ENCODE data around the gene HMGN4.
"Not testable (repeated sequence)": the region's sequence is repeated elsewhere in the genome, so short reads cannot be mapped to it uniquely, and the experiment has no call there.

The HMGN4 gene

DNA sequence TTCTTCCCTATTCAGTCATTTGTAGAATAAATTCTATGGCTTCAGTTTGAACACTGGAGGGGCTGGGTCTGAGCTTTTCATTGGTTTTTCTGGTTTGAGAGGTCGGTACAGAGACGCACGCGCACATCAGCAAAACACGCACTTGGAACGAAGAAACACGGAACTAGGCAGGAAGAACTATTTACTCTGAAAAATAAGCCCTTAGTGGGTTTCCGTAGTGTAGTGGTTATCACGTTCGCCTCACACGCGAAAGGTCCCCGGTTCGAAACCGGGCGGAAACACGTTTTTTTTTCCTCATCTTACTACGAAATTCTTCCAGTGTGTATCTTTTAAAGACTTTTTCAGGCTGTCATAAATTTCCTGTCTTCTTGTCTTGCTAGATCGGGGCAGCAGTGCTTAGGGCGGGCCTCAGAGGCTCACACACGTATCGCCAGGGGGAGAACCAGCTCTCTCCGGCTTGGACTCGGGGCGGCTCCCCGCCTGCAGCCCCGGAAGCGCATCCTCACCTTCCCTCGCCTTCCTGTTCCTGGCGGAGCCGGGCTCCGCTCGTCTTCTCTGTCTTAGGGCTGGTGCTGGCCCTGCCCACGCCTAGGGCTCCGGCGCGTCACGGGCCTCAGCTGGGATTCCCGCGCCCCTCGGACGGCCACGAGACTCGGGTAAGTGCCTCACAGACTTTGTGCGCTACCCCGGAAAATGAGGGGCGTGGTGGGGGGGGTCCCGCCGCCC lies at the start of gene HMGN4:
Gene HMGN4 (plus strand): TSS at position 521 of the 726 bp plus-strand sequence. CDS start 6,841 bp downstream, outside the sequence.
- peaks cover 51% of the 10 kb centered on the region for H3K4me1 Mint-ChIP-seq (ENCODE audit: low read depth)
- no peaks in the 10 kb centered on the region for H3K9me3 Mint-ChIP-seq
- H3K27me3 Mint-ChIP-seq (ENCODE audit: low read depth): peaks cover 6% of the 10 kb centered on the region
- peak within 1 kb of the TSS; percentile 88 for H3K4me3 Mint-ChIP-seq
- peaks cover 29% of the 10 kb centered on the region for H3K36me3 Mint-ChIP-seq (ENCODE audit: low read depth)
- H3K27ac Mint-ChIP-seq: peak within 1 kb of the TSS; percentile 98

DNA sequence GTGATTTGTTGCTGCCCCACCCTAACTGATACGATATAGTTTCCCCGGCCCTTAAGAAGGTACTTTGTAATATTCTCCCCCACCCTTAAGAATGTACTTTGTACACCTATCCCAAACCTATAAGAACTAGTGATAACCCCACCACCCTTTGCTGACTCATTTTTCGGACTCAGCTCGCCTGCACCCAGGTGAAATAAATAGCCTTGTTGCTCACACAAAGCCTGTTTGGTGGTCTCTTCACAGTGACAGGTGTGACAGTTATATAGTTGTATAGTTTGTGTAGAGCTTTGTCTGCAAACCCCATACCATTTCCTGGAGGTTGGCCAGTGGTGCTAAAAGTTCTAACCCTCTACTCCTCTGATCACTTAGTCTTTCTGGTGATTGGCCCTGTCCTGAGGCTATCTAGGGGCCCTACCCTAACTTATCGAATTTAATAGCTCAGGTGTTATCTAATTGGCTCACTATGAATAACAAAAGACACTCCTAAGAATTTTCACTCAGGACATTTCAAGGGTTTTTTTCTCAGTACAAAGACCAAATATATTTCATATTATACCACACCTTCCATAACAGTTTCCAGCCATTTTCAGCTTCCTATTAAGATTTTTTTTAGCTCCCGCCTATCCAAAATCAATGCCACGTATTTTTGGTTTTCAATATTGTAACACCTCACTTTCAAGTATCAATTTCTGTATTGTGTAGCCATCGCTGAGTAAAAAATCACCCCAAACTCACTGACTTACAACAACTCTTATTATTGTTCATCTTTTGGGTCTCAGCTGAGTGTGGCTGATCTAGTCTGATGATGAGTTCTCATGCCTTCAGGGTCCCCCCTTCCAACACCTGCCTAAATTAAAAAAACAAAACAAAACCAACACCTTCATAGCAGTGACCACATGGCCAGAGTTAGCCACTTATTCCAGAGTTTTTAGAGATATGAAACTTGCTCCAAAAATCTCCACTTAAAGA lies 47.9 kb upstream of the HMGN4 start:
- no peaks in the 10 kb centered on the region for H3K27me3 Mint-ChIP-seq (ENCODE audit: low read depth)
- H3K9me3 Mint-ChIP-seq: peaks cover 11% of the 10 kb centered on the region
- no peak overlapping the region for H3K27ac Mint-ChIP-seq
- H3K4me1 Mint-ChIP-seq (ENCODE audit: low read depth): peaks cover 21% of the 10 kb centered on the region
- no peak overlapping the region for H3K4me3 Mint-ChIP-seq
- no peaks in the 10 kb centered on the region for H3K36me3 Mint-ChIP-seq (ENCODE audit: low read depth)

DNA sequence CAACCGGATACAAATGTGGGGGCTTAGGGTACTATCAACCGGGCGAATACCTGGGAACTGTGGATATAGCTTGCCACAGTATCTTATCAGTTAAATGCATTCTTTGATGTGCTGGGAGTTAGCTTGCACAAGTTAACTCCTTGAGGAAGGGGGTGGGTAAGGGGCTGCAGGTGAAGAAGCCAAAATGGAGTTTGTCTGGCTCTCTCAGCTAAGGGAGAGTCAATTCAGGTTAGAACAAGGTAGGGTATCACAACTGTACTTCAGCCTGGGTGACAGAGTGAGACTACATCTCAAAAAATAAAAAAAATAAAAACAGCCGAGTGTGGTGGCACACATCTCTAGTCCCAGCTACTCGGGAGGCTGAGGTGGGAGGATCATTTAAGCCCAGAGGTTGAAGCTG lies 46.6 kb upstream of the HMGN4 start:
- H3K4me3 Mint-ChIP-seq: no peak overlapping the region
- peaks cover 21% of the 10 kb centered on the region for H3K4me1 Mint-ChIP-seq (ENCODE audit: low read depth)
- no peaks in the 10 kb centered on the region for H3K27me3 Mint-ChIP-seq (ENCODE audit: low read depth)
- no peaks in the 10 kb centered on the region for H3K36me3 Mint-ChIP-seq (ENCODE audit: low read depth)
- no peak overlapping the region for H3K27ac Mint-ChIP-seq
- peaks cover 11% of the 10 kb centered on the region for H3K9me3 Mint-ChIP-seq

DNA sequence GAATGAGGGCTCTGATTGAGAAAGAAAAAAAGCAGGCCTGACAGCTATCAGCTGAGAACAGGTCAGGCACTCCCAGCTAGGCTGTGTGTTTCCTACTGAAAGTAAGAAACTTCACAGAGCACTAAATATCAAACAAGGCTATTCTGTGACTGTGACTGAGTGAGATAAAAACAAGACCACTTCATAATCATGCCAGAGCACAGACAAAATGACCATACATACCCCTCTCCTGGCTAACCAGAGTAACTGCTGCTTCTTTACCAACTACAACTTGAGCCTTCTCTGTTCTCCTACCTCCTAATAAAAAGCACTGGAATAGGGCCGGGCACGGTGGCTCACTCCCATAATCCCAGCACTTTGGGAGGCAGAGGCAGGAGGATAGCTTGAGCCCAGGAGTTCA lies 44.9 kb upstream of the HMGN4 start:
- H3K27me3 Mint-ChIP-seq (ENCODE audit: low read depth): no peaks in the 10 kb centered on the region
- H3K36me3 Mint-ChIP-seq (ENCODE audit: low read depth): no peaks in the 10 kb centered on the region
- no peak overlapping the region for H3K27ac Mint-ChIP-seq
- H3K9me3 Mint-ChIP-seq: no peaks in the 10 kb centered on the region
- H3K4me3 Mint-ChIP-seq: no peak overlapping the region
- peaks cover 26% of the 10 kb centered on the region for H3K4me1 Mint-ChIP-seq (ENCODE audit: low read depth)

DNA sequence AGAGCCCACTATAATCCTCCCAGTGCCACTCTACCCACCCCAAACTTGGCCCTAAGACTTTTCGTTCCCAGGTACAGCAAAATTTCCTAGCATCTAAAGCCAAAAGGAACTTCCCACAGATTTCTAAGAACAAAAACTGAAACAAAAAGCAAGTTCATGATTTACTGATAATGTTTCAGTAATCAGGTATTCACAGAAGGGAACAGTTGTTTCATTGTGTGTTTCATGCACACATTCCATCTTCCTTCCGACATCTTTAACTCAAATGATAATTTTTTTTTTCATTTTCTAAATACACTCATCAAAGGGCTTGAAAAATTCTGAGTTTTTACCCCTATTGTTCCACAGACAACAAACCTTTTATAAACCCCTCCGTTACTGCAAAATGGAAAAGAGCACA lies 44.0 kb upstream of the HMGN4 start:
- no peaks in the 10 kb centered on the region for H3K36me3 Mint-ChIP-seq (ENCODE audit: low read depth)
- peak overlapping the region; percentile 45 for H3K4me3 Mint-ChIP-seq
- H3K27ac Mint-ChIP-seq: peak overlapping the region; percentile 62
- no peaks in the 10 kb centered on the region for H3K27me3 Mint-ChIP-seq (ENCODE audit: low read depth)
- H3K9me3 Mint-ChIP-seq: no peaks in the 10 kb centered on the region
- peaks cover 26% of the 10 kb centered on the region for H3K4me1 Mint-ChIP-seq (ENCODE audit: low read depth)

DNA sequence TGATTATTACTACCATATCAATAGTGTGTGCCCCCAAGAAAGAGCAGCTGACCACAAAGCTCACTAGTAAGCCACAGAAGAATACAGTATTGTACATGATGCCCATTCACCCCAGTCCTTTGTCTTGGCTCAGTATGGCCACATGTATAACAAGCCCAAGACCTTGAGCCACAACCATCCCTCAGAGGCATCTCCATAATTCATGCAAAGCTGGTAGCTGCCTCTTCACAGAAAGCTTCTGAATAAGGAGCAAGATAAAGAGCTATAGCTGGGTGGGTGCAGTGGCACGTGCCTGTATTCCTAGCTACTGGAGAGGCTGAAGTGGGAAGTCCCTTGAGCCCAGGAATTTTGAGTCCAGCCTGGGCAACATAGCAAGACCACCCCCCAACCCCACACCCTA lies 42.9 kb upstream of the HMGN4 start:
- H3K4me3 Mint-ChIP-seq: no peak overlapping the region
- H3K36me3 Mint-ChIP-seq (ENCODE audit: low read depth): peaks cover 3% of the 10 kb centered on the region

DNA sequence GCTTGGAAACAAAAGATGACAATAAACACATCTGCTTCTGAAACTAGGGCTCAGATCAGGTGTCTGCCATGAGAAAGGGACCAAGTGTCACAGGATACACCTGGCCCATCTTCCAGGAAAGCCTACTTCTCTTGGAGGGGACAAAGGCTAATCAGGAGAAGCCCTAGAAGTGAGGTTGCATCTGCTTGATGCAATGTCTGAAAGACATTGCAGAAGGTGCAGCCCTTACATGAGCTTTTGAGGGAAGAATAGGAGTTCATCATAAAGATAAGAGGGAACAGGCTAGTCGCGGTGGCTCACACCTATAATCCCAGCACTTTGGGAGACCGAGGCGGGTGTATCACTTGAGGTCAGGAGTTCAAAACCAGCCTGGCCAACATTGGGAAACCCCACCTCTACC lies 40.6 kb upstream of the HMGN4 start:
- Mint-ChIP-seq H3K9me3 (no peaks in the 10 kb centered on the region), H3K4me3 (no peak overlapping the region), H3K27ac (no peak overlapping the region), H3K4me1 (ENCODE audit: low read depth) (peaks cover 41% of the 10 kb centered on the region), H3K36me3 (ENCODE audit: low read depth) (peaks cover 4% of the 10 kb centered on the region), H3K27me3 (ENCODE audit: low read depth) (peaks cover 28% of the 10 kb centered on the region)

More for the DNA sequence above, 42.9 kb upstream of the HMGN4 start:
- Mint-ChIP-seq H3K27me3 (ENCODE audit: low read depth) (peaks cover 7% of the 10 kb centered on the region), H3K27ac (no peak overlapping the region), H3K4me1 (ENCODE audit: low read depth) (peaks cover 32% of the 10 kb centered on the region), H3K9me3 (no peaks in the 10 kb centered on the region)

DNA sequence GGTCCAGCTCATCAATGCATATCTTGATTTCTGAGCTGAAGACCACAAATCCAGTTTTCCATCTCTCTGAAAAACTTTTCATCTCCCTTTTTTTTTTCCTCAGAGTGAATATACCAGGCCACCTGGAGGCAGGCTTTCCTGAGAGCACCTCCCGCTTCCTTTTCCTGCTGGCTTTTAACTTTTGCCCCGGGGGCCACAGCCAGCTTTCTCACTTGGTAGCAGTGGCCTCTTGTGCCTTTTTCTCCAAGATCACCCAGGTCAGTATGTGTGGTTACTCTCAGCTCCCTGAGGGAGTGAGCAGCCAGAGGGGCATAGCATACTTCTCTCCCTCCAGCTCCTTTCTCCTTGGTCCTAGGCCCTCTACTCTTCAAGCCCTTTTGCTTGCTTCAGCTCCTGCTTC lies 38.1 kb upstream of the HMGN4 start, which contains the start of gene BTN1A1:
Gene BTN1A1 (plus strand): TSS at position 202 of the 400 bp plus-strand sequence. CDS start 984 bp downstream, outside the sequence.
- peaks cover 50% of the 10 kb centered on the region for H3K27me3 Mint-ChIP-seq (ENCODE audit: low read depth)
- no peaks in the 10 kb centered on the region for H3K9me3 Mint-ChIP-seq
- H3K4me3 Mint-ChIP-seq: peak within 1 kb of the TSS; percentile 20
- H3K36me3 Mint-ChIP-seq (ENCODE audit: low read depth): peaks cover 4% of the 10 kb centered on the region
- peaks cover 23% of the 10 kb centered on the region for H3K4me1 Mint-ChIP-seq (ENCODE audit: low read depth)
- H3K27ac Mint-ChIP-seq: no peak within 1 kb of the TSS

DNA sequence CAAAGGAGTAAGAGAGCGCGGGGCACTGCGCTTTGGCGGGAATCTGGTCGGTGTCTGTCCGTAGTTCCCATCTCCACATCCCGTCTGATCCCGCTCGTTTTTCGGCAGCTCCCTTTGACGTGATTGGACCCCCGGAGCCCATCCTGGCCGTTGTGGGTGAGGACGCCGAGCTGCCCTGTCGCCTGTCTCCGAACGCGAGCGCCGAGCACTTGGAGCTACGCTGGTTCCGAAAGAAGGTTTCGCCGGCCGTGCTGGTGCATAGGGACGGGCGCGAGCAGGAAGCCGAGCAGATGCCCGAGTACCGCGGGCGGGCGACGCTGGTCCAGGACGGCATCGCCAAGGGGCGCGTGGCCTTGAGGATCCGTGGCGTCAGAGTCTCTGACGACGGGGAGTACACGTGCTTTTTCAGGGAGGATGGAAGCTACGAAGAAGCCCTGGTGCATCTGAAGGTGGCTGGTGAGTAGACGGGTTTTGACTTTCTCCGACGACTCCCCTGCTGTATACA lies 36.6 kb upstream of the HMGN4 start:
- Mint-ChIP-seq H3K36me3 (ENCODE audit: low read depth) (peaks cover 4% of the 10 kb centered on the region), H3K9me3 (no peaks in the 10 kb centered on the region), H3K4me1 (ENCODE audit: low read depth) (peaks cover 23% of the 10 kb centered on the region), H3K4me3 (peak overlapping the region; percentile 81), H3K27ac (no peak overlapping the region), H3K27me3 (ENCODE audit: low read depth) (peaks cover 57% of the 10 kb centered on the region)

DNA sequence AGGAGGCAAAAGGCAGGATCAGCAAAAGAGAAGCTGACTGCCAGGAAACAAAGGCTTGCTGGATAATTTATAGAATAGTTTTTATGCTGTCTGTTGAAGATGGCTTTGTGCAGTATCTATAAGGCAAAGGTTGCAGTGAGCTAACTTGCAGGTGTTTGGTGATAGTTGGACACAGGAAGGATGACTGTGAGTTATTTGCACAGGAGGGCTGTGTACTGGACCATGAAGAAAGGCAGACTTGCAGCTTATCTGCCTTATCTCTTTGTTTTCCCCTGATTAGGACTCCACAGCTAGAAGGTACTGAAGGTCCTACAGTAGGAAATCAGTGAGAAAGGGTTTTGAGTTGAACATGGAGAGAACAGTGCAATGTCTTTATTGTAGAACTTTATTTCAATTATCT lies 36.0 kb upstream of the HMGN4 start:
- Mint-ChIP-seq H3K27ac (no peak overlapping the region), H3K9me3 (no peaks in the 10 kb centered on the region), H3K27me3 (ENCODE audit: low read depth) (peaks cover 57% of the 10 kb centered on the region), H3K4me1 (ENCODE audit: low read depth) (peaks cover 23% of the 10 kb centered on the region), H3K4me3 (peak overlapping the region; percentile 81), H3K36me3 (ENCODE audit: low read depth) (peaks cover 4% of the 10 kb centered on the region)

DNA sequence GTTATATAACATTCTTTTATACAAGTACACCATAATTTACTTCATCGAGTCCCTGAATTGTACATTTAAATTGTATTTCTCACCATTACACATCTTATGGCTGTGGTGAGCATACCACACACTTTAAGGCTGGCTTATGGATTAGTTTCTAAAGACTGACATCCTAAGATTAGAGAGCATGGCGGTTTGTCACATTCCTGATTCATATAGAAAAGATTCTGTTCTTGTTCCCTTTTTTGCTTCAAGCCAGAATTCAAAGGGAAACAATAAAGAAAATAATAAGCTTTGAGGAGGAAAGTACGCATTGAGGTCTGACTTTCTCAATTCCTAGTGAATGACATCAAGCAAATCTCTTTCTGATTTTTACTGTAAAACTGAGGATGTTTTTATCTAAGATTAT lies 35.5 kb upstream of the HMGN4 start:
- Mint-ChIP-seq H3K36me3 (ENCODE audit: low read depth) (peaks cover 4% of the 10 kb centered on the region), H3K27ac (no peak overlapping the region), H3K4me1 (ENCODE audit: low read depth) (peaks cover 18% of the 10 kb centered on the region), H3K27me3 (ENCODE audit: low read depth) (peaks cover 57% of the 10 kb centered on the region), H3K4me3 (no peak overlapping the region), H3K9me3 (no peaks in the 10 kb centered on the region)

DNA sequence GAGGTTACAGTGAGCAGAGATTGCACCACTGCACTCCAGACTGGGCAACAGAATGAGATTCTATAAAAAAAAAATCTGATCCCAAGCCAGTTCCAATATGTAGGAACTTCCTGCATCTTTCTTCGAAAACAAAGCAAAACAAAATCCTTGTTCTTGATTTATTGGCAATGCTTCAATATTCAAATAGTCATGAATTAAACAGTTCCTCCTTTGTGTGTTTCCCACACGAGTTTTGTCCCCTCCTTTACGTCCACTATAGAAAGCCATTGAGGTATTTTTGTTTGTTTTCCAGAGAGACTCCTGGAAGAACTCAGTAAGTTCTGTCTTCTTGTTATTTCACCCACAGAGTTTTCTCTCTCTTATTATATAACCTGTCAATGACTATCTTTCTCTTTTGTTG lies 30.5 kb upstream of the HMGN4 start:
- Mint-ChIP-seq H3K27me3 (ENCODE audit: low read depth) (peaks cover 38% of the 10 kb centered on the region), H3K9me3 (no peaks in the 10 kb centered on the region)

DNA sequence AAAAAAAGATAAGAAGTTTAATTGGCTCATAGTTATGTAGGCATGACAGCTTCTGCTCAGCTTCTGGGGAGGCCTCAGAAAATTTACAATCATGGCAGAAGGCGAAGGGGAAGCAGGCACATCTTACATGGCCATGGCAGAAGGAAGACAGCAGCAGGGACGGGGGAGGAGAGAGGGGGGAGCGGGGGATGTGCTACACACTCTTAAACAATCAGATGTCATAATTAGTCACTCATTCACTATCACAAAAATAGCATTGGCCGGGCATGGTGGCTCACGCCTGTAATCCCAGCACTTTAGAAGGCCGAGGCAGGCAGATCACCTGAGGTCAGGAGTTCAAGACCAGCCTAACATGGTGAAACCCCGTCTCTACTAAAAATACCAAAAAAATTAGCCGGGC lies 27.1 kb upstream of the HMGN4 start:
- not testable (repeated sequence) for H3K4me3 Mint-ChIP-seq; H3K4me1 Mint-ChIP-seq (ENCODE audit: low read depth)

More for the DNA sequence above, 30.5 kb upstream of the HMGN4 start:
- H3K36me3 Mint-ChIP-seq (ENCODE audit: low read depth): no peaks in the 10 kb centered on the region
- H3K4me1 Mint-ChIP-seq (ENCODE audit: low read depth): no peaks in the 10 kb centered on the region
- H3K4me3 Mint-ChIP-seq: no peak overlapping the region
- no peak overlapping the region for H3K27ac Mint-ChIP-seq

DNA sequence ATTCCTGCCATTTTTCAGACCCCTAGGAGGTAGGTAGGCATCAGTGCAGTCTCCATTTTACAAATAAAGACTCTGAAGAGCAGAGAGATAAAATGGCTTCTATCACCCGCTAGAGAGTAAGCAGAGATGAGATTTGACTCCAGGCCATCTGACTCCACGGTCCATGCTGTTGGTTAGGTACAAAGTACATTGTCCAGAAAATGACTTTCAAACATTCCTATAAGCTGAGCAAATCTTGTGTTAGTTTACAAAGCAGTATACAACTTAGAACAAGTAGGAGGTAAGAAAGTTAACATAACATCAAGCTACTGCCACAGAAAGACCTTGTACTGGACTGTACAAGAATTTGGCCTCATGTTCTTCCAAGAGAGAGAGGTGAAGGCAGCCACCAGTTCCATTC lies 23.2 kb upstream of the HMGN4 start:
- no peak overlapping the region for H3K4me3 Mint-ChIP-seq
- no peaks in the 10 kb centered on the region for H3K36me3 Mint-ChIP-seq (ENCODE audit: low read depth)
- H3K27me3 Mint-ChIP-seq (ENCODE audit: low read depth): peaks cover 12% of the 10 kb centered on the region
- H3K4me1 Mint-ChIP-seq (ENCODE audit: low read depth): no peaks in the 10 kb centered on the region
- H3K27ac Mint-ChIP-seq: no peak overlapping the region
- no peaks in the 10 kb centered on the region for H3K9me3 Mint-ChIP-seq

More for the DNA sequence above, 27.1 kb upstream of the HMGN4 start:
- not testable (repeated sequence) for H3K27ac Mint-ChIP-seq; H3K9me3 Mint-ChIP-seq; H3K36me3 Mint-ChIP-seq (ENCODE audit: low read depth)
- peaks cover 19% of the 10 kb centered on the region for H3K27me3 Mint-ChIP-seq (ENCODE audit: low read depth)

Measured in T-helper 1 cell treated with Interleukin-12 subunit alpha and Interleukin-12 subunit beta and Interleukin-4 antibody, amounts not matched to agents 30 μg/mL and 1 μg/mL, for 36 hours (primary cell).